Spinal cord (tissue), 10 donors: ENCODE measurements around the gene ELL. TPM values are rescaled to one million over a fixed set of nuclear protein-coding genes. Genes with fewer than 3 reads are reported as not detected.

Experiments
- DNase-seq, 6 donors: peaks; one replicate each; pipeline versions ENCODE4 v3.0.0 to v3.0.0-alpha.2; 2013 to 2015; ENCODE audit warnings: low spot score in 6 of 6, low read depth in 4 of 6
- H3K27ac ChIP-seq: one replicate; pipeline ENCODE4 v1.5.1; 2013; ENCODE audit warnings: low read depth, low read length, control low read depth
- H3K27me3 ChIP-seq: one replicate; pipeline ENCODE4 v1.6.1; 2013; ENCODE audit warnings: low read length; ENCODE audit not compliant: control insufficient read depth, insufficient read depth
- H3K36me3 ChIP-seq: one replicate; pipeline ENCODE4 v1.6.1; 2013; ENCODE audit warnings: low read length; ENCODE audit not compliant: control insufficient read depth, insufficient read depth
- H3K4me1 ChIP-seq: one replicate; pipeline ENCODE4 v1.6.1; 2013; ENCODE audit warnings: low read length; ENCODE audit not compliant: control insufficient read depth, insufficient read depth
- H3K4me3 ChIP-seq: one replicate; pipeline ENCODE4 v1.5.1; 2013; ENCODE audit warnings: low read depth, low read length, control low read depth
- H3K9me3 ChIP-seq: one replicate; pipeline ENCODE4 v1.6.1; 2013; ENCODE audit warnings: low read length; ENCODE audit not compliant: control insufficient read depth, insufficient read depth
- WGBS: methylation state at CpG from one replicate; pipeline ENCODE4 v1.1.5; 2013; ENCODE audit warnings: missing lambda C conversion rate; ENCODE audit not compliant: insufficient coverage; 5-methylcytosine and 5-hydroxymethylcytosine counted together
- polyA plus RNA-seq, 2 donors: library from polyadenylated mRNA; unstranded; fragments of 120-200 nt; gene quantifications; one replicate each; pipeline ENCODE4 v1.2.1, GENCODE V29; 2013; ENCODE audit not compliant: insufficient read length in 2 of 2
- total RNA-seq, 2 donors: library from RNA; depleted of rRNA in 1 of 2; stranded (reverse); fragments of 120-200 nt in 1 of 2; fragments of >200 nt in 1 of 2; gene quantifications; one replicate each; pipeline versions ENCODE4 v1.2.3 to v1.2.4, GENCODE V29; 2013 to 2014
- donor health status: healthy.

ELL gene
- total and polyA plus RNA-seq, 4 donors = 7.4 to 11.6 (median 8.9) TPM

GRCh38 chr19:18453269-18454024, 68.4 kb downstream of the ELL start:
- no peak for DNase-seq
- WGBS = 79% methylated on average over 7 of the region's 10 CpGs
- peaks cover 73% of the 10 kb centered on the region for H3K36me3 ChIP-seq
- H3K4me1 ChIP-seq = peaks cover 28% of the 10 kb centered on the region
- H3K9me3 ChIP-seq = no peaks in the 10 kb centered on the region
- no peak overlapping the region for H3K27ac ChIP-seq
- H3K4me3 ChIP-seq = no peak overlapping the region
- H3K27me3 ChIP-seq = no peaks in the 10 kb centered on the region

- peaks cover 20% of the 10 kb centered on the region for H3K4me1 ChIP-seq
- no peaks in the 10 kb centered on the region for H3K27me3 ChIP-seq
- H3K4me3 ChIP-seq = no peak overlapping the region
- WGBS = 75% methylated on average over 3 of the region's 3 CpGs
- H3K36me3 ChIP-seq = peaks cover 73% of the 10 kb centered on the region
- no peaks in the 10 kb centered on the region for H3K9me3 ChIP-seq
- H3K27ac ChIP-seq = no peak overlapping the region
- no peak for DNase-seq
Measured at GRCh38 chr19:18452386-18452785, 69.5 kb downstream of the ELL start.

- Histone ChIP-seq H3K27ac (no peak overlapping the region), H3K9me3 (no peaks in the 10 kb centered on the region), H3K4me1 (peaks cover 8% of the 10 kb centered on the region), H3K27me3 (no peaks in the 10 kb centered on the region), H3K36me3 (peaks cover 73% of the 10 kb centered on the region), H3K4me3 (no peak overlapping the region)
- DNase-seq = peak in 2 of 6 donors; percentile 81 to 85
- WGBS = 46% methylated on average over 22 of the region's 26 CpGs
Measured at GRCh38 chr19:18450931-18451836, 70.7 kb downstream of the ELL start.

- Histone ChIP-seq H3K9me3 (no peaks in the 10 kb centered on the region), H3K27ac (no peak overlapping the region), H3K4me1 (peaks cover 7% of the 10 kb centered on the region), H3K36me3 (peaks cover 73% of the 10 kb centered on the region), H3K27me3 (no peaks in the 10 kb centered on the region), H3K4me3 (no peak overlapping the region)
- 80% methylated on average over 33 of the region's 33 CpGs for WGBS
- DNase-seq = no peak
Measured at GRCh38 chr19:18450021-18450930, 71.6 kb downstream of the ELL start.

GRCh38 chr19:18449552-18449951, 72.3 kb downstream of the ELL start:
- WGBS = 97% methylated on average over 14 of the region's 14 CpGs
- no peaks in the 10 kb centered on the region for H3K27me3 ChIP-seq
- no peak overlapping the region for H3K27ac ChIP-seq
- no peaks in the 10 kb centered on the region for H3K9me3 ChIP-seq
- H3K4me1 ChIP-seq = peaks cover 7% of the 10 kb centered on the region
- H3K4me3 ChIP-seq = no peak overlapping the region
- DNase-seq = no peak
- H3K36me3 ChIP-seq = peaks cover 80% of the 10 kb centered on the region

- H3K4me3 ChIP-seq = no peak overlapping the region
- H3K27me3 ChIP-seq = no peaks in the 10 kb centered on the region
- H3K4me1 ChIP-seq = peaks cover 7% of the 10 kb centered on the region
- 83% methylated on average over 12 of the region's 12 CpGs for WGBS
- H3K36me3 ChIP-seq = peaks cover 93% of the 10 kb centered on the region
- no peak for DNase-seq
- no peak overlapping the region for H3K27ac ChIP-seq
- H3K9me3 ChIP-seq = no peaks in the 10 kb centered on the region
Measured at GRCh38 chr19:18446811-18447359, 75.0 kb downstream of the ELL start.

- Histone ChIP-seq H3K27ac (no peak overlapping the region), H3K4me1 (peaks cover 7% of the 10 kb centered on the region), H3K27me3 (no peaks in the 10 kb centered on the region), H3K9me3 (no peaks in the 10 kb centered on the region), H3K4me3 (no peak overlapping the region), H3K36me3 (peaks cover 94% of the 10 kb centered on the region)
- WGBS = 95% methylated on average over 33 of the region's 34 CpGs
- DNase-seq = no peak
Measured at GRCh38 chr19:18446145-18446810, 75.6 kb downstream of the ELL start.

GRCh38 chr19:18445262-18445948, 76.5 kb downstream of the ELL start:
- H3K27me3 ChIP-seq = no peaks in the 10 kb centered on the region
- no peaks in the 10 kb centered on the region for H3K4me1 ChIP-seq
- no peak for DNase-seq
- H3K27ac ChIP-seq = no peak overlapping the region
- no peaks in the 10 kb centered on the region for H3K9me3 ChIP-seq
- WGBS = 94% methylated on average over 10 of the region's 15 CpGs
- H3K36me3 ChIP-seq = peaks cover 94% of the 10 kb centered on the region
- H3K4me3 ChIP-seq = no peak overlapping the region
